CD14-positive monocyte (primary cell): ENCODE data around the gene VN1R2. TPM values are rescaled to one million over a fixed set of nuclear protein-coding genes. Genes with fewer than 3 reads are reported as not detected.
"Not testable (repeated sequence)": the region's sequence is repeated elsewhere in the genome, so short reads cannot be mapped to it uniquely, and the experiment has no call there.

Experiments
- DNase-seq, 3 donors: peaks; one replicate each; pipeline ENCODE4 v3.0.0-alpha.2; 2011 to 2022
- H2AFZ ChIP-seq: 2 replicates; pipeline ENCODE4 v1.6.0; 2012; ENCODE audit warnings: mild to moderate bottlenecking, low read depth, low read length, inconsistent platforms; ENCODE audit not compliant: insufficient read depth, poor library complexity, severe bottlenecking
- H3K27ac ChIP-seq, 2 donors: 1 replicate in 1 of 2; 2 replicates in 1 of 2; pipeline ENCODE4 v1.5.1; 2012 to 2013; ENCODE audit warnings: low read length in 2 of 2, control low read depth in 1 of 2, inconsistent platforms in 1 of 2, low read depth in 1 of 2, mild to moderate bottlenecking in 1 of 2
- H3K27me3 ChIP-seq, 2 donors: one replicate each; pipeline versions ENCODE4 v1.6.0 to v1.6.1; 2011 to 2013; ENCODE audit warnings: low read length in 2 of 2; ENCODE audit not compliant: control insufficient read depth in 2 of 2, insufficient read depth in 2 of 2
- H3K36me3 ChIP-seq, 2 donors: replicated peaks in 1 of 2; 1 replicate in 1 of 2; 2 replicates in 1 of 2; pipeline versions ENCODE4 v1.5.1 to v1.6.1; 2012 to 2013; ENCODE audit warnings: low read length in 2 of 2, control low read depth in 1 of 2, inconsistent platforms in 1 of 2, mild to moderate bottlenecking in 1 of 2; ENCODE audit not compliant: insufficient read depth in 2 of 2, control insufficient read depth in 1 of 2
- H3K4me1 ChIP-seq, 2 donors: 1 replicate in 1 of 2; 2 replicates in 1 of 2; pipeline versions ENCODE4 v1.5.1 to v1.6.1; 2012 to 2013; ENCODE audit warnings: low read length in 2 of 2, control low read depth in 1 of 2, inconsistent platforms in 1 of 2, mild to moderate bottlenecking in 1 of 2, moderate library complexity in 1 of 2; ENCODE audit not compliant: insufficient read depth in 2 of 2, control insufficient read depth in 1 of 2
- H3K4me2 ChIP-seq: replicated peaks from 2 replicates; pipeline ENCODE3; 2012; ENCODE audit warnings: low read length, moderate library complexity, mild to moderate bottlenecking; ENCODE audit not compliant: poor library complexity, severe bottlenecking; ENCODE audit errors: extremely low read depth
- H3K4me3 ChIP-seq, 3 experiments: fragments of 200-600 bp in 1 of 3; sonication (generic) in 1 of 3; replicated peaks in 1 of 3; 1 replicate in 2 of 3; 2 replicates in 1 of 3; pipeline ENCODE4 v1.5.1; 2011 to 2013; ENCODE audit warnings: low read length in 3 of 3, mild to moderate bottlenecking in 3 of 3, control low read depth in 2 of 3, low read depth in 2 of 3, inconsistent platforms in 1 of 3, moderate library complexity in 1 of 3
- H3K79me2 ChIP-seq: 2 replicates; pipeline ENCODE4 v1.6.0; 2012; ENCODE audit warnings: mild to moderate bottlenecking, control low read depth, inconsistent platforms, low read length, moderate library complexity; ENCODE audit not compliant: insufficient read depth
- H3K9ac ChIP-seq: 2 replicates; pipeline ENCODE4 v1.6.0; 2017; ENCODE audit warnings: low read length, mild to moderate bottlenecking; ENCODE audit not compliant: insufficient read depth, poor library complexity, severe bottlenecking
- H3K9me3 ChIP-seq, 2 donors: replicated peaks in 1 of 2; 1 replicate in 1 of 2; 2 replicates in 1 of 2; pipeline versions ENCODE4 v1.5.1 to v1.6.1; 2012 to 2013; ENCODE audit warnings: low read length in 2 of 2, control low read depth in 1 of 2; ENCODE audit not compliant: control insufficient read depth in 1 of 2, insufficient read depth in 1 of 2
- H4K20me1 ChIP-seq: 2 replicates; pipeline ENCODE4 v1.6.0; 2012; ENCODE audit warnings: mild to moderate bottlenecking, low read length, control low read depth, moderate library complexity; ENCODE audit not compliant: insufficient read depth
- H3K27ac Mint-ChIP-seq, 7 donors: one replicate each; pipeline ENCODE4 v1.8.0; 2020; ENCODE audit warnings: mild to moderate bottlenecking in 7 of 7, mixed read lengths in 7 of 7, moderate library complexity in 6 of 7, inconsistent platforms in 2 of 7
- H3K27me3 Mint-ChIP-seq, 3 donors: one replicate each; pipeline ENCODE4 v1.8.0; 2021 to 2022; ENCODE audit warnings: low read depth in 3 of 3, mild to moderate bottlenecking in 3 of 3, mixed read lengths in 3 of 3, moderate library complexity in 3 of 3, inconsistent platforms in 1 of 3
- H3K36me3 Mint-ChIP-seq, 2 donors: one replicate each; pipeline ENCODE4 v1.8.0; 2020; ENCODE audit warnings: mixed read lengths in 2 of 2, inconsistent platforms in 1 of 2, mild to moderate bottlenecking in 1 of 2
- H3K4me1 Mint-ChIP-seq: one replicate; pipeline ENCODE4 v1.8.0; 2020; ENCODE audit warnings: mild to moderate bottlenecking, mixed read lengths
- H3K4me3 Mint-ChIP-seq, 2 donors: one replicate each; pipeline ENCODE4 v1.8.0; 2020; ENCODE audit warnings: mild to moderate bottlenecking in 2 of 2, mixed read lengths in 2 of 2, moderate library complexity in 1 of 2
- H3K9me3 Mint-ChIP-seq, 7 donors: one replicate each; pipeline ENCODE4 v1.8.0; 2020 to 2022; ENCODE audit warnings: mixed read lengths in 7 of 7, mild to moderate bottlenecking in 6 of 7, moderate library complexity in 6 of 7, inconsistent platforms in 2 of 7
- WGBS: methylation state at CpG from one replicate; pipeline ENCODE4 v1.1.5; 2013; ENCODE audit warnings: missing lambda C conversion rate; ENCODE audit not compliant: insufficient coverage; 5-methylcytosine and 5-hydroxymethylcytosine counted together
- intact Hi-C, 2 donors: fragments of 100-400 bp; cut with micrococcal nuclease; formaldehyde crosslinking; loops; one replicate each; pipeline versions ENCODE4 v1.15.0 to v1.15.1; 2023
- polyA plus RNA-seq, 3 donors: library from polyadenylated mRNA; depleted of rRNA in 1 of 3; unstranded in 2 of 3; stranded (reverse) in 1 of 3; fragments of 300-500 nt in 2 of 3; fragments of >200 nt in 1 of 3; fragmentation: Illumina TruSeq in 2 of 3; gene quantifications; 1 replicate in 2 of 3; 2 replicates in 1 of 3; pipeline ENCODE4 v1.2.3, GENCODE V29; 2012 to 2021
- TF ChIP-seq, protein P1 (sequence below): fragments of 200-600 bp; IDR thresholded peaks from one replicate; pipeline ENCODE4 v1.8.0; 2022; ENCODE audit warnings: antibody characterized with exemption, mild to moderate bottlenecking

Gene VN1R2
- polyA plus RNA-seq, 3 donors = not detected

- H2AFZ ChIP-seq = peak within 1 kb of the TSS; percentile 97
- Mint-ChIP-seq H3K9me3 (peaks cover 41 to 92% (median 83%) of the 10 kb centered on the region in 7 donors), H3K36me3 (peaks cover 30 to 31% of the 10 kb centered on the region in 2 donors), H3K4me3 (peak within 1 kb of the TSS; percentile 88 to 93), H3K27me3 (peaks cover 0 to 3% (median 2%) of the 10 kb centered on the region in 3 donors), H3K4me1 (peaks cover 11% of the 10 kb centered on the region), H3K27ac (peak within 1 kb of the TSS in 5 of 7 donors; percentile 76 to 85 (median 80))
- no peaks in the 10 kb centered on the region for H4K20me1 ChIP-seq
- H3K27ac ChIP-seq = peak within 1 kb of the TSS; percentile 57 to 71
- H3K27me3 ChIP-seq = no peaks in the 10 kb centered on the region
- peak within 1 kb of the TSS; percentile 96 for H3K4me2 ChIP-seq
- H3K9ac ChIP-seq = peak within 1 kb of the TSS; percentile 60
- H3K9me3 ChIP-seq = peaks cover 62 to 94% of the 10 kb centered on the region in 2 donors
- no peaks in the 10 kb centered on the region for H3K79me2 ChIP-seq
- peak; percentile 59 to 80 (median 61) for DNase-seq
- TF ChIP-seq, protein P1, sequence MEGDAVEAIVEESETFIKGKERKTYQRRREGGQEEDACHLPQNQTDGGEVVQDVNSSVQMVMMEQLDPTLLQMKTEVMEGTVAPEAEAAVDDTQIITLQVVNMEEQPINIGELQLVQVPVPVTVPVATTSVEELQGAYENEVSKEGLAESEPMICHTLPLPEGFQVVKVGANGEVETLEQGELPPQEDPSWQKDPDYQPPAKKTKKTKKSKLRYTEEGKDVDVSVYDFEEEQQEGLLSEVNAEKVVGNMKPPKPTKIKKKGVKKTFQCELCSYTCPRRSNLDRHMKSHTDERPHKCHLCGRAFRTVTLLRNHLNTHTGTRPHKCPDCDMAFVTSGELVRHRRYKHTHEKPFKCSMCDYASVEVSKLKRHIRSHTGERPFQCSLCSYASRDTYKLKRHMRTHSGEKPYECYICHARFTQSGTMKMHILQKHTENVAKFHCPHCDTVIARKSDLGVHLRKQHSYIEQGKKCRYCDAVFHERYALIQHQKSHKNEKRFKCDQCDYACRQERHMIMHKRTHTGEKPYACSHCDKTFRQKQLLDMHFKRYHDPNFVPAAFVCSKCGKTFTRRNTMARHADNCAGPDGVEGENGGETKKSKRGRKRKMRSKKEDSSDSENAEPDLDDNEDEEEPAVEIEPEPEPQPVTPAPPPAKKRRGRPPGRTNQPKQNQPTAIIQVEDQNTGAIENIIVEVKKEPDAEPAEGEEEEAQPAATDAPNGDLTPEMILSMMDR = no peak
- WGBS = 3% methylated on average over 64 of the region's 72 CpGs
- peak within 1 kb of the TSS; percentile 67 to 96 (median 78) for H3K4me3 ChIP-seq
- peaks cover 3 to 27% of the 10 kb centered on the region in 2 donors for H3K36me3 ChIP-seq
- intact Hi-C loops = no loop called here
- H3K4me1 ChIP-seq = peaks cover 10 to 15% of the 10 kb centered on the region in 2 donors
Observed at GRCh38 chr19:53254411-53255341, 3.4 kb upstream of the VN1R2 start, which contains the start of gene ZNF677. Gene ZNF677 (minus strand): TSS chr19:53254873. CDS start chr19:53251550, 3,323 bp downstream.

- H3K79me2 ChIP-seq, H3K36me3 ChIP-seq, H3K36me3 Mint-ChIP-seq, H3K27ac ChIP-seq, H4K20me1 ChIP-seq, H3K4me1 ChIP-seq, H3K9ac ChIP-seq, H2AFZ ChIP-seq, H3K4me1 Mint-ChIP-seq, H3K4me2 ChIP-seq, H3K27ac Mint-ChIP-seq, H3K4me3 ChIP-seq, H3K27me3 Mint-ChIP-seq, DNase-seq, intact Hi-C loops, H3K4me3 Mint-ChIP-seq, H3K27me3 ChIP-seq: not testable (repeated sequence)
- WGBS = no CpG with 5 or more reads among the region's 5 CpGs
- peaks cover 32 to 71% of the 10 kb centered on the region in 2 donors for H3K9me3 ChIP-seq
- peaks cover 32 to 60% (median 45%) of the 10 kb centered on the region in 7 donors for H3K9me3 Mint-ChIP-seq
Observed at GRCh38 chr19:53267623-53268022, 9.5 kb downstream of the VN1R2 start, which contains the start of gene VN1R4. Gene VN1R4 (minus strand): TSS chr19:53267723. CDS start chr19:53267665, 58 bp downstream.

DNA sequence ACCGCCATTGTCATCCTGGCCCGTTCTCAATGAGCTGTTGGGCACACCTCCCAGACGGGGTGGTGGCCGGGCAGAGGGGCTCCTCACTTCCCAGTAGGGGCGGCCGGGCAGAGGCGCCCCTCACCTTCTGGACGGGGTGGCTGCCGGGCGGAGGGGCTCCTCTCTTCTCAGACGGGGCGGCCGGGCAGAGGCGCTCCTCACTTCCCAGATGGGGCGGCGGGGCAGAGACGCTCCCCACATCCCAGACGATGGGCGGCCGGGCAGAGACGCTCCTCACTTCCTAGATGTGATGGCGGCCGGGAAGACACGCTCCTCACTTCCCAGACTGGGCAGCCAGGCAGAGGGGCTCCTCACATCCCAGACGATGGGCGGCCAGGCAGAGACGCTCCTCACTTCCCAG lies 11.8 kb downstream of the VN1R2 start:
- WGBS = no CpG with 5 or more reads among the region's 27 CpGs
- H3K36me3 ChIP-seq, H3K36me3 Mint-ChIP-seq, H3K4me1 Mint-ChIP-seq, H3K4me3 Mint-ChIP-seq, H3K9ac ChIP-seq, H3K79me2 ChIP-seq, H4K20me1 ChIP-seq, H3K27ac Mint-ChIP-seq, intact Hi-C loops, H3K27me3 ChIP-seq, DNase-seq, H2AFZ ChIP-seq, H3K27ac ChIP-seq, H3K27me3 Mint-ChIP-seq, H3K4me2 ChIP-seq, H3K4me1 ChIP-seq, H3K4me3 ChIP-seq: not testable (repeated sequence)
- H3K9me3 ChIP-seq = peaks cover 46 to 65% of the 10 kb centered on the region in 2 donors
- peaks cover 37 to 62% (median 57%) of the 10 kb centered on the region in 7 donors for H3K9me3 Mint-ChIP-seq
